Measurements from ENCODE around the gene OGFOD3.
A peak's percentile ranks its signal among the peaks of the same experiment; 100 is the strongest.
"Not testable (repeated sequence)": the region's sequence is repeated elsewhere in the genome, so short reads cannot be mapped to it uniquely, and the experiment has no call there.

The OGFOD3 gene

GRCh38 chr17:82435103-82435502 is 16.7 kb upstream of the OGFOD3 start:
- DNase-seq (ENCODE audit: low read depth in 2 of 3, low spot score in 2 of 3): no peak

- DNase-seq (ENCODE audit: low read depth in 2 of 3, low spot score in 2 of 3): no peak
Observed at GRCh38 chr17:82434216-82434565, 15.8 kb upstream of the OGFOD3 start.

GRCh38 chr17:82433560-82434215 is 15.3 kb upstream of the OGFOD3 start:
- no peak for DNase-seq (ENCODE audit: low read depth in 2 of 3, low spot score in 2 of 3)

- DNase-seq (ENCODE audit: low read depth in 2 of 3, low spot score in 2 of 3): no peak
Observed at GRCh38 chr17:82432017-82432416, 13.6 kb upstream of the OGFOD3 start.

- DNase-seq (ENCODE audit: low read depth in 2 of 3, low spot score in 2 of 3): no peak
Observed at GRCh38 chr17:82429824-82430223, 11.4 kb upstream of the OGFOD3 start.

GRCh38 chr17:82428546-82428945 is 10.2 kb upstream of the OGFOD3 start:
- no peak for DNase-seq (ENCODE audit: low read depth in 2 of 3, low spot score in 2 of 3)

GRCh38 chr17:82424863-82425159 is 6.4 kb upstream of the OGFOD3 start:
- no peak for DNase-seq (ENCODE audit: low read depth in 2 of 3, low spot score in 2 of 3)

GRCh38 chr17:82424001-82424862 is 5.8 kb upstream of the OGFOD3 start:
- DNase-seq (ENCODE audit: low read depth in 2 of 3, low spot score in 2 of 3): peak in 1 of 3 experiments; percentile 49

GRCh38 chr17:82419540-82419939 is 1.2 kb upstream of the OGFOD3 start:
- no peak for DNase-seq (ENCODE audit: low read depth in 2 of 3, low spot score in 2 of 3)

- no peak for DNase-seq (ENCODE audit: low read depth in 2 of 3, low spot score in 2 of 3)
Observed at GRCh38 chr17:82416771-82417170, 1.6 kb downstream of the OGFOD3 start.

- no peak for DNase-seq (ENCODE audit: low read depth in 2 of 3, low spot score in 2 of 3)
Observed at GRCh38 chr17:82416264-82416663, 2.1 kb downstream of the OGFOD3 start.

GRCh38 chr17:82415786-82416185 is 2.6 kb downstream of the OGFOD3 start:
- no peak for DNase-seq (ENCODE audit: low read depth in 2 of 3, low spot score in 2 of 3)

GRCh38 chr17:82415336-82415735 is 3.0 kb downstream of the OGFOD3 start:
- DNase-seq (ENCODE audit: low read depth in 2 of 3, low spot score in 2 of 3): no peak

GRCh38 chr17:82414548-82415281 is 3.7 kb downstream of the OGFOD3 start:
- DNase-seq (ENCODE audit: low read depth in 2 of 3, low spot score in 2 of 3): peak; percentile 38 to 56 (median 42)

- no peak for DNase-seq (ENCODE audit: low read depth in 2 of 3, low spot score in 2 of 3)
Observed at GRCh38 chr17:82412535-82413520, 5.6 kb downstream of the OGFOD3 start.

GRCh38 chr17:82412081-82412480 is 6.3 kb downstream of the OGFOD3 start:
- not testable (repeated sequence) for DNase-seq (ENCODE audit: low read depth in 2 of 3, low spot score in 2 of 3)

GRCh38 chr17:82411396-82412053 is 6.9 kb downstream of the OGFOD3 start:
- DNase-seq (ENCODE audit: low read depth in 2 of 3, low spot score in 2 of 3): no peak

- DNase-seq (ENCODE audit: low read depth in 2 of 3, low spot score in 2 of 3): no peak
Observed at GRCh38 chr17:82410014-82410716, 8.2 kb downstream of the OGFOD3 start.

GRCh38 chr17:82408938-82409318 is 9.5 kb downstream of the OGFOD3 start:
- DNase-seq (ENCODE audit: low read depth in 2 of 3, low spot score in 2 of 3): no peak
